Astrocyte (in vitro differentiated cells and primary cell): Measurements from ENCODE around the gene APOBEC3B. TPM values are rescaled to one million over a fixed set of nuclear protein-coding genes. Genes with fewer than 3 reads are reported as not detected.

Experiments
- DNase-seq: peaks from one replicate; pipeline ENCODE4 v3.0.0-alpha.2; 2010; ENCODE audit warnings: low read depth
- FAIRE-seq: peaks from 2 replicates; lab custom pipeline; 2011; peaks lifted over from hg19 to GRCh38; lab: Jason Lieb, UNC
- H2AFZ ChIP-seq: 2 replicates; pipeline ENCODE4 v1.6.0; 2012; ENCODE audit warnings: low read depth, low read length, inconsistent platforms
- H3K27ac ChIP-seq: 2 replicates; pipeline ENCODE4 v1.5.1; 2011; ENCODE audit warnings: low read depth, low read length, inconsistent platforms
- H3K27me3 ChIP-seq: 2 replicates; pipeline ENCODE4 v1.6.0; 2011; ENCODE audit warnings: low read length, inconsistent platforms; ENCODE audit not compliant: insufficient read depth
- H3K36me3 ChIP-seq: 2 replicates; pipeline ENCODE4 v1.5.1; 2011; ENCODE audit warnings: low read length, inconsistent platforms; ENCODE audit not compliant: insufficient read depth
- H3K4me1 ChIP-seq: 2 replicates; pipeline ENCODE4 v1.5.1; 2011; ENCODE audit warnings: low read length, inconsistent platforms; ENCODE audit not compliant: insufficient read depth
- H3K4me2 ChIP-seq: 2 replicates; pipeline ENCODE4 v1.6.0; 2012; ENCODE audit warnings: low read length, inconsistent platforms
- H3K4me3 ChIP-seq: 2 replicates; pipeline ENCODE4 v1.5.1; 2011; ENCODE audit warnings: low read depth, mild to moderate bottlenecking, low read length, inconsistent platforms; ENCODE audit not compliant: insufficient read depth
- H3K79me2 ChIP-seq: 2 replicates; pipeline ENCODE4 v1.6.0; 2012; ENCODE audit warnings: mild to moderate bottlenecking, low read length, inconsistent platforms; ENCODE audit not compliant: insufficient read depth
- H3K9ac ChIP-seq: 2 replicates; pipeline ENCODE4 v1.6.0; 2012; ENCODE audit warnings: mild to moderate bottlenecking, low read length, inconsistent platforms
- H3K9me3 ChIP-seq: 2 replicates; pipeline ENCODE4 v1.5.1; 2012; ENCODE audit warnings: low read depth, mild to moderate bottlenecking, low read length, inconsistent platforms; ENCODE audit not compliant: insufficient read depth
- H4K20me1 ChIP-seq: 2 replicates; pipeline ENCODE4 v1.6.0; 2012; ENCODE audit warnings: low read length, inconsistent platforms; ENCODE audit not compliant: insufficient read depth
- H3K27ac Mint-ChIP-seq: one replicate; pipeline ENCODE4 v1.8.0; 2021; ENCODE audit warnings: mild to moderate bottlenecking, mixed read lengths; ENCODE audit not compliant: unreplicated experiment
- H3K27me3 Mint-ChIP-seq: one replicate; pipeline ENCODE4 v1.8.0; 2021; ENCODE audit warnings: low read depth, mixed read lengths; ENCODE audit not compliant: unreplicated experiment
- H3K36me3 Mint-ChIP-seq: one replicate; pipeline ENCODE4 v1.8.0; 2021; ENCODE audit warnings: low read depth, mixed read lengths; ENCODE audit not compliant: unreplicated experiment
- H3K4me1 Mint-ChIP-seq: one replicate; pipeline ENCODE4 v1.8.0; 2021; ENCODE audit warnings: low read depth, mixed read lengths; ENCODE audit not compliant: unreplicated experiment
- H3K4me3 Mint-ChIP-seq: one replicate; pipeline ENCODE4 v1.8.0; 2021; ENCODE audit warnings: mild to moderate bottlenecking, moderate library complexity, mixed read lengths; ENCODE audit not compliant: unreplicated experiment
- H3K9me3 Mint-ChIP-seq: one replicate; pipeline ENCODE4 v1.8.0; 2021; ENCODE audit warnings: mild to moderate bottlenecking, mixed read lengths; ENCODE audit not compliant: unreplicated experiment
- CTCF ChIP-seq: IDR thresholded peaks from 2 replicates; pipeline ENCODE4 v1.5.1; 2011; ENCODE audit warnings: low read depth, mild to moderate bottlenecking, inconsistent platforms, low read length, moderate library complexity; ENCODE audit not compliant: insufficient read depth
- EZH2 ChIP-seq: IDR thresholded peaks from 2 replicates; pipeline ENCODE4 v1.6.1; 2012; ENCODE audit warnings: mild to moderate bottlenecking, low read length, inconsistent platforms; ENCODE audit not compliant: insufficient read depth
- total RNA-seq: library from RNA; stranded (reverse); gene quantifications from 2 replicates; pipeline ENCODE4 v1.2.1, GENCODE V29; 2021

APOBEC3B gene
- total RNA-seq, 1 donor from 2014 or later, result 3.0 TPM

- Mint-ChIP-seq H3K27me3 (peaks cover 81% of the 10 kb centered on the region), H3K9me3 (no peaks in the 10 kb centered on the region), H3K36me3 (no peaks in the 10 kb centered on the region), H3K4me1 (no peaks in the 10 kb centered on the region), H3K27ac (no peak overlapping the region), H3K4me3 (no peak overlapping the region)
- Histone ChIP-seq H3K36me3 (no peaks in the 10 kb centered on the region), H4K20me1 (no peaks in the 10 kb centered on the region), H3K27ac (no peak overlapping the region), H3K4me2 (no peak overlapping the region), H3K27me3 (peaks cover 49% of the 10 kb centered on the region), H3K4me3 (no peak overlapping the region), H3K79me2 (no peaks in the 10 kb centered on the region), H3K4me1 (no peaks in the 10 kb centered on the region), H3K9me3 (no peaks in the 10 kb centered on the region), H3K9ac (no peak overlapping the region), H2AFZ (no peak overlapping the region)
- no peak for DNase-seq
- TF ChIP-seq CTCF (no peak), EZH2 (no peak)
- no peak for FAIRE-seq
Measured at GRCh38 chr22:38948181-38948940, 33.8 kb upstream of the APOBEC3B start.

- Histone ChIP-seq H3K27me3 (peaks cover 36% of the 10 kb centered on the region), H3K27ac (no peak overlapping the region), H3K4me3 (no peak overlapping the region), H3K9ac (no peak overlapping the region), H3K36me3 (no peaks in the 10 kb centered on the region), H3K9me3 (no peaks in the 10 kb centered on the region), H2AFZ (no peak overlapping the region), H3K79me2 (no peaks in the 10 kb centered on the region), H3K4me2 (no peak overlapping the region), H3K4me1 (no peaks in the 10 kb centered on the region), H4K20me1 (no peaks in the 10 kb centered on the region)
- H3K4me3 Mint-ChIP-seq, result no peak overlapping the region
- FAIRE-seq (no peak), DNase-seq (no peak)
- peaks cover 68% of the 10 kb centered on the region for H3K27me3 Mint-ChIP-seq
- H3K4me1 Mint-ChIP-seq, result no peaks in the 10 kb centered on the region
- H3K27ac Mint-ChIP-seq, result no peak overlapping the region
- no peaks in the 10 kb centered on the region for H3K36me3 Mint-ChIP-seq
- no peaks in the 10 kb centered on the region for H3K9me3 Mint-ChIP-seq
- no peak for TF ChIP-seq EZH2
- TF ChIP-seq CTCF, result no peak
Measured at GRCh38 chr22:38949889-38950405, 32.2 kb upstream of the APOBEC3B start.
